HUES64 (cell line): ENCODE data around the gene COPS6.
A peak's percentile ranks its signal among the peaks of the same experiment; 100 is the strongest.

Source experiments
- H3K27ac ChIP-seq: 2 replicates; pipeline ENCODE4 v1.7.0; 2013; ENCODE audit warnings: low read depth, low read length, inconsistent platforms
- H3K27me3 ChIP-seq: 2 replicates; pipeline ENCODE4 v1.6.1; 2013; ENCODE audit warnings: mild to moderate bottlenecking, low read length; ENCODE audit not compliant: insufficient read depth
- H3K36me3 ChIP-seq: 2 replicates; pipeline ENCODE4 v1.6.1; 2013; ENCODE audit warnings: mild to moderate bottlenecking, low read length; ENCODE audit not compliant: insufficient read depth
- H3K4me1 ChIP-seq: 2 replicates; pipeline ENCODE4 v1.6.1; 2013; ENCODE audit warnings: mild to moderate bottlenecking, low read length, moderate library complexity; ENCODE audit not compliant: insufficient read depth
- H3K4me3 ChIP-seq: 2 replicates; pipeline ENCODE4 v1.5.1; 2013; ENCODE audit warnings: mild to moderate bottlenecking, low read length, moderate library complexity
- H3K9ac ChIP-seq: 2 replicates; pipeline ENCODE4 v1.6.1; 2013; ENCODE audit warnings: mild to moderate bottlenecking, low read depth, low read length
- H3K9me3 ChIP-seq: 2 replicates; pipeline ENCODE4 v1.6.1; 2013; ENCODE audit warnings: low read depth, low read length; ENCODE audit not compliant: insufficient read depth
- WGBS: fragments of 150-250, 120-280 bp; methylation state at CpG from one replicate; pipeline ENCODE4 v1.1.7; 2013; ENCODE audit warnings: missing lambda C conversion rate; 5-methylcytosine and 5-hydroxymethylcytosine counted together

Gene COPS6

DNA sequence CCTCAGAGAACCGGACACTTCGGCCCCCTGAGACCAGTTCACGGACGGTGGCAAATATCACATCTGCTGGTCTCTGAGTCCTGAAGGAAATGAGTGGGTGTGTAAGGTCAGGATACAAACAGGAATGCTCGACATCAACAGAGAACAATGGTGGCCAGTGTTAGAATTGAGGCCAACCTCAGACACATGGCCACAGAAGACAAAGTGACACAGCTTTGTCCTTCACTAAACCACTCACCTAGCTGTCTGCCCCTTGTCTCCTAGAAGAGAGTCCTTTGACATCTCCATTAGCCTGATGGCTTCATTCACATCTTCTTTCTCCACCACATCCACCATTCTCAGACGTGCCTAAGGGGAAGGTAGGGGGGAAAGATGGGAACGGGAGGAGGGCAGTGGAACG lies 4.3 kb downstream of the COPS6 start:
- Histone ChIP-seq H3K9me3 (no peaks in the 10 kb centered on the region), H3K36me3 (peaks cover 78% of the 10 kb centered on the region), H3K9ac (no peak overlapping the region), H3K27ac (no peak overlapping the region; the same call in 1 of the 2 replicates), H3K27me3 (no peaks in the 10 kb centered on the region), H3K4me1 (no peaks in the 10 kb centered on the region), H3K4me3 (no peak overlapping the region)
- WGBS, result 92% methylated on average over 7 of the region's 8 CpGs

DNA sequence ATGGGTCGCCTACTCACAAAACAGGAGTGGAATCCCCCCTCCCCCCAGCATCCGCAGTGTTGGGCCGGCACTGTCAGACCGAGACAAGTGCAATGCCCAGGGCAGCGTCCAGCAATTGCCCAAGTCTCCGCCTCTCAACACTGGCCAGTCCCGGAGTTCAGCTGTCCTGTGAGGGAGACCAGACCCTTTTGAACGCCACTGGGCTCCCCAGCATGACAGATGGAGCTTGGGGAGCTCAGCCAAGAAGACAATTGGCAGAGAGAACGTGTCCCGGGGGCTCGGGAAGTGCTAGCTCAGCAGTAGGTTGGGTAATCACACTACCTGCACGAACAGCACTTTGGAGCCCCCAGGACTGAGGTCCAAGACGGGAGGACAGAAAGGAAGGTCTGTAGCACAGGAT lies 4.7 kb downstream of the COPS6 start:
- Histone ChIP-seq H3K27ac (peak overlapping the region; percentile 20; the same call in 1 of the 2 replicates), H3K4me3 (no peak overlapping the region), H3K36me3 (peaks cover 83% of the 10 kb centered on the region), H3K9me3 (no peaks in the 10 kb centered on the region), H3K4me1 (no peaks in the 10 kb centered on the region), H3K27me3 (no peaks in the 10 kb centered on the region), H3K9ac (no peak overlapping the region)
- WGBS, result 94% methylated on average over 13 of the region's 13 CpGs

DNA sequence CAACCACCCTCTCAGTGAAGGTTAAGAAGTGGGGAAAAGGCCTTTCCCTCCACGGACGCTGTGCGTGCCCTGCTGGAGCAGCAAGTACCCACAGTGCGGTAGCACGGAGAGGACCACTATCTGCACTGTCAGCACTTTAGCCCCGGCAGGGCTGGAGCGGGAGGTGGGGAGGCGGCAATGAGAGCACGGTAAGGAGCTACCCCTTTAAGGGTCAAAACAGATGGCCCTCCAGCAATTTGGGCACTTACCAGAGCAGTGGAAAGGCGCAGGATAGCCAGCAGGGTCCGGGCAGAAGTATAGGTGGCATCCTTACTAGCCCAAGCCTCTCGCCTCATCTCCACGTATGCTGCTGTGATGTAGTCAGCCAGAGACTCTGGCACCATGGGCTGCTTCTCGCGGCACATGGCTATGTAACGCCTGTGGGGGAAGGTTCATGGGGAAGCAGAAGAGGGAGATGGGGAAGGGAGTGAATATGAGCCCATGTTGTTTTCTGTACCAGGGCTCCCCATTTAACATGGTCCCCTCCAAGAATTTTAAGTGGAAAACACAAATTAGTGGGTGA lies 5.2 kb downstream of the COPS6 start:
- Histone ChIP-seq H3K36me3 (peaks cover 88% of the 10 kb centered on the region), H3K9me3 (no peaks in the 10 kb centered on the region), H3K9ac (no peak overlapping the region), H3K27ac (peak overlapping the region; percentile 20; the same call in 1 of the 2 replicates), H3K27me3 (no peaks in the 10 kb centered on the region), H3K4me1 (0 out of 2 replicates have a peak, but pooled peaks cover 2% of the 10 kb centered on the region), H3K4me3 (no peak overlapping the region)
- WGBS, result 95% methylated on average over 16 of the region's 16 CpGs

DNA sequence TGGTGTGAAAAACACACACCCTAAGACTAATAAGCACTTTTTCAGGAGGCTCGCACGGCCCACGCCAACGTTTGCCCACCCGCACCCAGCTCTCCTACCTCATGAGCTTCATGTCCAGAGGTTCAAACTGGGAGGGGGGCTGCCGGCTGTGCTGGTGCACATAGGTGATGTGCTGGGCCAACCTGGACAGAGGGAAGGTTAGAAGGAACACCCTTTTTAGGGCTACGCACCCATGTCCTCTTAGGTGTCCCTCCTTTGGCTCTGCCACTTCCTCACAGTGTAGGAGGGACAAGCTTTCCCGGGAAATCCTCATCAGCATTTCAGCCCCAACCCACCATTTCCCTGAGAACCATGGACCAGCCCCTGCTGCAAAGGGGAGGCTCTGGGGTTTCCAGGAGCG lies 6.5 kb downstream of the COPS6 start:
- Histone ChIP-seq H3K36me3 (peaks cover 98% of the 10 kb centered on the region), H3K9ac (no peak overlapping the region), H3K27ac (peak overlapping the region; percentile 21; the same call in 1 of the 2 replicates), H3K4me3 (no peak overlapping the region), H3K27me3 (no peaks in the 10 kb centered on the region), H3K4me1 (peaks cover 6% of the 10 kb centered on the region; the same call in 1 of the 2 replicates), H3K9me3 (no peaks in the 10 kb centered on the region)
- WGBS, result 92% methylated on average over 9 of the region's 9 CpGs

DNA sequence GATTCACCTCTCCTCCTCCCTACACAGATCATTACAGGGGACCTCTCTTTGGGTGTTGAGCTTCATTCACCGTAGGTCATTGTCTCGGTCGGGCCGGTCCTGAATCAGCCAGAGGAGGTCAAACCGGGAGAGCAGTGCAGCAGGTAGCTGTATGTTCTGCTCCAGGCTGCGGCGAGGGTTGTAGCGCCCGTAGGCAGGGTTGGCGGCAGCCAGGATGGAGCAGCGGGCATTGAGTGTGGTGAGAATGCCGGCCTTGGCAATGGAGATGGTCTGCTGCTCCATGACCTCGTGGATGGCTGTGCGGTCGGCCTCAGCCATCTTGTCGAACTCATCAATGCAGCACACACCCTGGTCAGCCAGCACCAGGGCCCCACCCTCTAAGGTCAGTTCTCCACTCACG lies 6.9 kb downstream of the COPS6 start:
- H3K9me3 ChIP-seq, result no peaks in the 10 kb centered on the region
- H3K27me3 ChIP-seq, result no peaks in the 10 kb centered on the region
- H3K36me3 ChIP-seq, result peaks cover 94% of the 10 kb centered on the region
- no peak overlapping the region for H3K27ac ChIP-seq
- WGBS, result 97% methylated on average over 17 of the region's 17 CpGs
- no peak overlapping the region for H3K9ac ChIP-seq
- H3K4me3 ChIP-seq, result no peak overlapping the region
- peaks cover 6% of the 10 kb centered on the region; the same call in 1 of the 2 replicates for H3K4me1 ChIP-seq

DNA sequence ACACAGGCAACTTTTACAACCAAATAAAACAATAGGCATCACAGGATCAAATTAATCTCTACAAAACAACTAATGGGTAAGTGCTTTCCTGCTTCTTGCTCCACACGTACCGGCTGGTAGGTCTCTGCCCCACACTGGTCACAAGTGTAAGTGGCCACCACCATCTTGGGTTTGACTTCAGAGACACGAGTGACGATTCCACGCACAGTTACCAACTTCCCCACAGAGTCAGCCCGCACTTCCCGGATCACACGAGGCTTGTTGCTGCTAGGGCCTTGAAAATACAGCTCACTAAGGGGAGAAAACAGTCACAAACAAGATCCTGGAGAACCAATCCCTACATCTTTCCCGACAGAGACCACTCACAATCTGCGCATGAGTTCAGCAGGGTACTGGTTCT lies 10.1 kb downstream of the COPS6 start:
- H3K4me3 ChIP-seq, result peak overlapping the region; percentile 96; the same call in 1 of the 2 replicates
- H3K27ac ChIP-seq, result no peak overlapping the region
- H3K4me1 ChIP-seq, result peaks cover 11% of the 10 kb centered on the region
- H3K36me3 ChIP-seq, result peaks cover 67% of the 10 kb centered on the region
- H3K9me3 ChIP-seq, result no peaks in the 10 kb centered on the region
- 97% methylated on average over 10 of the region's 10 CpGs for WGBS
- peak overlapping the region; percentile 100 for H3K9ac ChIP-seq
- no peaks in the 10 kb centered on the region for H3K27me3 ChIP-seq

DNA sequence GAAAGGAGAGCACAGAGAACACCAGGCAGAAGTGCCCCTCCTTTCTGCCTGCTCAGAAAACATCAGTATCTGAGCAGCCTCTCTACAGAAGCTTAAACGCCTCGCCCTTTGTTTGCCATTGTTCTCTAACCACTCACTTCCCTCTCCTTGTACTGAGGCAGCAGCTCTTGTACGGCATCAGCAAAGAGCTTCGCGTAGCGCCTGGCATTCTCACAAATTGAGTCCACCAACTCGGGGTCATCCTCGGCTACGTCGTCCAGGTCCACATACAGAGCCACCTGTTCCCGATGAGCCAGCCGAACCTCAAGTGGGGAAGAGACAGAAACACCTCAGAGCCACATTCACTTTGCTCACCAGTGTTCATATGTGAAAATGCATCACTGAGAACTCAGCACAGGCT lies 10.7 kb downstream of the COPS6 start:
- peak overlapping the region; percentile 100 for H3K27ac ChIP-seq
- H3K4me3 ChIP-seq, result peak overlapping the region; percentile 96
- peak overlapping the region; percentile 100 for H3K9ac ChIP-seq
- peaks cover 11% of the 10 kb centered on the region for H3K4me1 ChIP-seq
- H3K9me3 ChIP-seq, result no peaks in the 10 kb centered on the region
- 94% methylated on average over 12 of the region's 12 CpGs for WGBS
- peaks cover 65% of the 10 kb centered on the region for H3K36me3 ChIP-seq
- no peaks in the 10 kb centered on the region for H3K27me3 ChIP-seq

DNA sequence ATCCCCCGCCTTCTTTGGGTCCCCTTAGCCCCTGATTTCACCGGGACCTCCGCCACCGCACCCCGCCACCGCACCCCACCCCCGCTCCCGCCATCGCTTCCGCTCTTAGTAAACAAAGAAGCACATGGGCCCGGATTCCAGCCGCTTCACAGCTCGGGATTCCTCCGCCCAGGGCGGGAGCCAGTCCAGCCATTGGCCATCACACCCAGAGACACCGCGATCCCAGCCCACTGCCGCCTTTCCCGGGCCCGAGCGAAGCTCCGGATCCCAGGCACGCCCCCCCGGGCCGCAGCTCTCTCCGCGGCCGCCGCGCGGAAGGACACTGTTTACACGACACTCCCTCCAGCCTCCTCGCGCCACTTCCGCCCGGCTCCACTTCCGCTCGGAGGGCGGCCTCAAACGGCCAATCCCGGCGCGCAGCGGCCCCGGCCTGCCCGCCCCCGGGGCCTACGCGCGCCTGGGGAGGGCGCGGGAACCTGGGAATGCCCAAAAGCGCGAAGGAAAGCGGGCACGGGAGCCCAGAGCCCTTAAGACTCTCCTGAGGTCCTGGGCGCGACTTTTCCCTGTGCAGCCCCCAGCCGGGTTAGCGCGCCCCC lies 11.7 kb downstream of the COPS6 start:
- WGBS, result under 1% methylated on average over 61 of the region's 61 CpGs
- Histone ChIP-seq H3K27me3 (no peaks in the 10 kb centered on the region), H3K27ac (peak overlapping the region; percentile 100)

DNA sequence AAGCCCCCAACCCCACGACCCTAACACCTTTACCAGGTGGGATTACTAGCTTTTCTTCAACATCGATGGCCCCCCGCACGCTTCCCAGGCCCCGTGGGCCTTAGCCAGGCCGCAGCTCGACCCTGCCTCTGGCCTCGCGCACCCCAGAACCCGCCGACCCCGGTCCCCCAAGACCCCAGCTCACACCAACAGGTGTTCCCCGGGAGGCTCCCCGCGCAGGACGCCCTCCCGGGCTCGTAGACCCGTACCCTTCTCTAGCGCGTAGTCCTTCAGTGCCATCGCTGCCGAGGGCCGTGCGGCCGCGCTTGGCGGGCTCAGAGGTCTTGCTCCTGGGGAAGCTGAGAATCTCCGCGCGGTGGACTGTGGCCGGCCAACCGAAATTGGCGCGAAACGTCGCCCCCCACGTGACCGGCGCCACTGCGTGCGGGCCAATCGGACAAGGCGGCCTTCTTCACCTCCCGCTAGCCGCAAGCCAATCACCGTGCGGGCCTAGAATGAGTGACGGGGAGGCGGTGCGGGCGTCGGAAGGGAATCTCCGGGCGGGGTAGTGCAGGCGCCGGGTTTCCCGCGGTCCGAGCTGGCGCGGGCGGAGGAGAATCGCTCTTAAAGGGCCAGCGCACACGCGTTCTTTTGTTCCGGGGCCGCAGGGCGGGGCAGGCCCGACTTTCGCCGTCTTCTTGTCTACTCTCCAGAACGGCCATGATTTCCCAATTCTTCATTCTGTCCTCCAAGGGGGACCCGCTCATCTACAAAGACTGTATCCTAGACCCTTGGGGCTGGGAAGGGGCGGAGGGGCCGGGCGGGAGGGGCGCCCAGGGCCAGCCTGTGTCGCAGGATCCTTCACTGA lies 12.5 kb downstream of the COPS6 start, which contains the start of the genes AP4M1 and MCM7:
Gene AP4M1 (plus strand): TSS at position 628 of the 847 bp plus-strand sequence. CDS start 72 bp downstream, at position 700.
Gene MCM7 (minus strand): TSS at position 382 of the 847 bp plus-strand sequence. CDS start 103 bp downstream, at position 279.
- Histone ChIP-seq H3K4me1 (peaks cover 11% of the 10 kb centered on the region), H3K36me3 (peaks cover 58% of the 10 kb centered on the region), H3K9ac (peak within 1 kb of the TSS; percentile 100), H3K4me3 (peak within 1 kb of the TSS; percentile 96), H3K27me3 (no peaks in the 10 kb centered on the region), H3K9me3 (no peaks in the 10 kb centered on the region), H3K27ac (peak within 1 kb of the TSS; percentile 100)
- under 1% methylated on average over 80 of the region's 80 CpGs for WGBS

More for the DNA sequence above, 11.7 kb downstream of the COPS6 start:
- Histone ChIP-seq H3K4me1 (peaks cover 11% of the 10 kb centered on the region), H3K9ac (peak overlapping the region; percentile 100), H3K9me3 (no peaks in the 10 kb centered on the region), H3K4me3 (peak overlapping the region; percentile 96), H3K36me3 (peaks cover 59% of the 10 kb centered on the region)

DNA sequence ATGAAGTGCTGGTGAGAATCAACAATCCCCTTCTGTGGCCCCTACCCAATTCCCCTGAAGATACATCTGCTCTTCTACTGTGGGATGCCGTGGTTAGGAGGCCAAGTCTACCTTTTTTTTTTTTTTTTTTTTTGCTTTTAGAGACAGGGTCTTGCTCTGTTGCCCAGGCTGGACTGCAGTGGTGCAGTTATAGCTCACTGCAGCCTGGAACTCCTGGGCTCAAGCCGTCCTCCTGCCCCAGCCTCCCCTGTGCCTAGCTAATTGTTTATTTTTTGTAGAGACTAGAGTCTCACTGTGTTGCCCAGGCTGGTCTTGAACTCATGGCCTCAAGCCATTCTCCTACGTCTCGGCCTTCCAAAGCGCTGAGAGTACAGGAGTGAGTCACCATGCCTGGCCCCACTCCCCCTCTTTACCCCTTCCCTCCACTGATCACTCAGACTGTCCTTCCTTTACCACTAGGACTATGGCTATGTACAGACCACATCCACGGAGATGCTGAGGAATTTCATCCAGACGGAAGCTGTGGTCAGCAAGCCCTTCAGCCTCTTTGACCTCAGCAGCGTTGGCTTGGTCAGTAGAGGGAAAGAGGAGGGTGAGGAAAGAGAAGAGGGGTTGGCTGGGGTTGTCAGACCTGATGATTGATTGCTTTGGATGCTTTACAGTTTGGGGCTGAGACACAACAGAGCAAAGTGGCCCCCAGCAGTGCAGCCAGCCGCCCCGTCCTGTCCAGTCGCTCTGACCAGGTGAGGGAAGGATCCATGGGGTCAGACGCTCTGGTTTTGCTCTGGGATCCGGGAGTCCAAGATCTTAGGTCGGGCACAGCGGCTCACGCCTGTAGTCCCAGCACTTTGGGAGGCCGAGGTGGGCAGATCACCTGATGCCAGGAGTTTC lies 14.4 kb downstream of the COPS6 start:
- Histone ChIP-seq H3K9ac (no peak overlapping the region), H3K4me3 (peak overlapping the region; percentile 96), H3K9me3 (no peaks in the 10 kb centered on the region), H3K27ac (no peak overlapping the region), H3K27me3 (no peaks in the 10 kb centered on the region), H3K36me3 (peaks cover 56% of the 10 kb centered on the region), H3K4me1 (peaks cover 11% of the 10 kb centered on the region)
- 92% methylated on average over 17 of the region's 17 CpGs for WGBS
